HUES64 (cell line): Measurements from ENCODE around the gene KCNH1.

ENCODE experiments used
- H3K27ac ChIP-seq: 2 replicates; pipeline ENCODE4 v1.7.0; 2013; ENCODE audit warnings: low read depth, low read length, inconsistent platforms
- H3K27me3 ChIP-seq: 2 replicates; pipeline ENCODE4 v1.6.1; 2013; ENCODE audit warnings: mild to moderate bottlenecking, low read length; ENCODE audit not compliant: insufficient read depth
- H3K36me3 ChIP-seq: 2 replicates; pipeline ENCODE4 v1.6.1; 2013; ENCODE audit warnings: mild to moderate bottlenecking, low read length; ENCODE audit not compliant: insufficient read depth
- H3K4me1 ChIP-seq: 2 replicates; pipeline ENCODE4 v1.6.1; 2013; ENCODE audit warnings: mild to moderate bottlenecking, low read length, moderate library complexity; ENCODE audit not compliant: insufficient read depth
- H3K4me3 ChIP-seq: 2 replicates; pipeline ENCODE4 v1.5.1; 2013; ENCODE audit warnings: mild to moderate bottlenecking, low read length, moderate library complexity
- H3K9ac ChIP-seq: 2 replicates; pipeline ENCODE4 v1.6.1; 2013; ENCODE audit warnings: mild to moderate bottlenecking, low read depth, low read length
- H3K9me3 ChIP-seq: 2 replicates; pipeline ENCODE4 v1.6.1; 2013; ENCODE audit warnings: low read depth, low read length; ENCODE audit not compliant: insufficient read depth
- WGBS: fragments of 150-250, 120-280 bp; methylation state at CpG from one replicate; pipeline ENCODE4 v1.1.7; 2013; ENCODE audit warnings: missing lambda C conversion rate; 5-methylcytosine and 5-hydroxymethylcytosine counted together

KCNH1 gene

GRCh38 chr1:210633636-210634035 lies 500.3 kb downstream of the KCNH1 start:
- Histone ChIP-seq H3K27ac (no peak overlapping the region), H3K9ac (no peak overlapping the region), H3K36me3 (no peaks in the 10 kb centered on the region), H3K4me1 (no peaks in the 10 kb centered on the region), H3K4me3 (no peak overlapping the region), H3K27me3 (no peaks in the 10 kb centered on the region), H3K9me3 (no peaks in the 10 kb centered on the region)
- WGBS: 90% methylated on average over 6 of the region's 6 CpGs

- Histone ChIP-seq H3K4me1 (no peaks in the 10 kb centered on the region), H3K27ac (no peak overlapping the region), H3K9me3 (no peaks in the 10 kb centered on the region), H3K27me3 (no peaks in the 10 kb centered on the region), H3K4me3 (no peak overlapping the region), H3K36me3 (no peaks in the 10 kb centered on the region), H3K9ac (no peak overlapping the region)
- WGBS: 95% methylated on average over 3 of the region's 3 CpGs
These were observed 500.8 kb downstream of the KCNH1 start for GRCh38 chr1:210633140-210633539.

- Histone ChIP-seq H3K4me3 (no peak overlapping the region), H3K27ac (no peak overlapping the region), H3K9ac (no peak overlapping the region), H3K9me3 (no peaks in the 10 kb centered on the region), H3K4me1 (no peaks in the 10 kb centered on the region), H3K36me3 (no peaks in the 10 kb centered on the region), H3K27me3 (no peaks in the 10 kb centered on the region)
- 88% methylated on average over 3 of the region's 3 CpGs for WGBS
These were observed 502.5 kb downstream of the KCNH1 start for GRCh38 chr1:210631399-210631798.

GRCh38 chr1:210629276-210629675 lies 504.7 kb downstream of the KCNH1 start:
- Histone ChIP-seq H3K9ac (no peak overlapping the region), H3K27me3 (no peaks in the 10 kb centered on the region), H3K4me3 (no peak overlapping the region), H3K36me3 (no peaks in the 10 kb centered on the region), H3K27ac (no peak overlapping the region), H3K4me1 (no peaks in the 10 kb centered on the region), H3K9me3 (no peaks in the 10 kb centered on the region)
- over 99% methylated on average over 2 of the region's 2 CpGs for WGBS

GRCh38 chr1:210627755-210628154 lies 506.2 kb downstream of the KCNH1 start:
- no peak overlapping the region for H3K27ac ChIP-seq
- no peak overlapping the region for H3K4me3 ChIP-seq
- no peaks in the 10 kb centered on the region for H3K9me3 ChIP-seq
- no peak overlapping the region for H3K9ac ChIP-seq
- H3K27me3 ChIP-seq: no peaks in the 10 kb centered on the region
- H3K4me1 ChIP-seq: no peaks in the 10 kb centered on the region
- no peaks in the 10 kb centered on the region for H3K36me3 ChIP-seq
